Measurements from ENCODE around the gene HPN.

DNA sequence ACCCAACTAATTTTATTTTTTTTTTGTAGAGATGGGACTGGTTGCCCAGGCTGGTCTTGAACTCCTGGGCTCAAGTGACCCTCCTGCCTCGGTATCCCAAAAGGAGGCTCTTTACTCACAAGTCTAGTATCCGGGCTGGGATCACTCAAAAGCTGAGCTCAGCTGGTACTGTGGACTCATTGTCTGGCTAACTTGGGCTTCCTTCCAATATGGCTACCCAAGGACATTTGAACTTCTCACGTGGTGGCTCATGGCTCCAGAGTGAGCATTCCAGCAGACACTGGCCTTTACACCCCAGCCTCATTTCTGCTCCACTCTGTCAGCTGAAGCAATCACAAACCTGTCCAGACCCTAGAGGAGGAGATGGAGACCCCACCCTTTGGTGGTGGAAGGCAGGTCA, 28.9 kb downstream of the HPN start:
- TF ChIP-seq BHLHE40 (IDR thresholded peaks at IDR 0.05; ENCODE audit: borderline replicate concordance) (no peak), ELF4 (IDR thresholded peaks at IDR 0.05) (no peak), LEF1 (IDR thresholded peaks at IDR 0.05; ENCODE audit: borderline replicate concordance) (no peak)

Data from HEK293T (cell line).